Left cardiac atrium (tissue), 4 donors: ENCODE results near the gene DUSP19. TPM values are rescaled to one million over a fixed set of nuclear protein-coding genes. Genes with fewer than 3 reads are reported as not detected.

ENCODE experiments used
- ATAC-seq, 2 donors: fragments of 200-7000 bp; cut with Tn5 transposase; one replicate each; pipeline ENCODE4 v1.9.1; 2020; ENCODE audit warnings: mild to moderate bottlenecking in 2 of 2, moderate library complexity in 2 of 2
- DNase-seq: peaks from one replicate; pipeline ENCODE4 v3.0.0-alpha.2; 2020
- intact Hi-C, 2 donors: fragments of 100-400 bp; cut with DNase I; formaldehyde crosslinking; loops; one replicate each; pipeline versions ENCODE4 v1.14.1 to v1.15.1; 2022 to 2023
- total RNA-seq, 2 donors: library from RNA; stranded (reverse); fragmentation: NEBNext Ultra II Directional; extraction: Animal tissue kit (Norgen Biotek cat#: 25700); gene quantifications; one replicate each; pipeline ENCODE4 v1.2.1, GENCODE V29; 2021
- donor health status: DM: no; HTN: yes; CAD: no.
- donor health status: DM: no; HTN: yes; CAD: no; lungs with severe emphysema.
- donor health status: DM: yes; HTN: yes; CAD: no.
- donor health status: Dilated cardiomyopathy.

Gene DUSP19
- total RNA-seq, 2 donors from 2014 or later, result 5.9 to 10.5 TPM

DNA sequence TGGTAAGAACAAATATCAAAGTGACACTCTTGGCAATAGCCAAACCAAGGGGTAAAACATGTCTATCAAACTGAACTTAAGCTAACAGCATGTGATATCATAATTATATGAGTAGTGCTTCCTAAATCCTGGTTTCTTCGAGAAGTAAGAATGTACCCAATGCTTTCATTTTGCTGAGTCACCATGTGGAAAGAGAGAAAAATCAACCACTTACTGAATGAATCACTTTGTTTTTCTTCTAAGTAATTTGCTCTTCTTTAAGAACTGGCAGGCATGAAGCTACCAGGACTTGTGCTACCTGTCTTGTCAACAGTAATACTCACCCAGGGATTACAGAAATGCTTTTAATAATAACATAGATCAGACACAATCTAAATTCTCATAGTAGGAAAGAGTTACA lies 19.0 kb upstream of the DUSP19 start:
- DNase-seq (no peak), ATAC-seq (peak in 1 of 2 donors; percentile 77)
- intact Hi-C loops, result no loop called here

DNA sequence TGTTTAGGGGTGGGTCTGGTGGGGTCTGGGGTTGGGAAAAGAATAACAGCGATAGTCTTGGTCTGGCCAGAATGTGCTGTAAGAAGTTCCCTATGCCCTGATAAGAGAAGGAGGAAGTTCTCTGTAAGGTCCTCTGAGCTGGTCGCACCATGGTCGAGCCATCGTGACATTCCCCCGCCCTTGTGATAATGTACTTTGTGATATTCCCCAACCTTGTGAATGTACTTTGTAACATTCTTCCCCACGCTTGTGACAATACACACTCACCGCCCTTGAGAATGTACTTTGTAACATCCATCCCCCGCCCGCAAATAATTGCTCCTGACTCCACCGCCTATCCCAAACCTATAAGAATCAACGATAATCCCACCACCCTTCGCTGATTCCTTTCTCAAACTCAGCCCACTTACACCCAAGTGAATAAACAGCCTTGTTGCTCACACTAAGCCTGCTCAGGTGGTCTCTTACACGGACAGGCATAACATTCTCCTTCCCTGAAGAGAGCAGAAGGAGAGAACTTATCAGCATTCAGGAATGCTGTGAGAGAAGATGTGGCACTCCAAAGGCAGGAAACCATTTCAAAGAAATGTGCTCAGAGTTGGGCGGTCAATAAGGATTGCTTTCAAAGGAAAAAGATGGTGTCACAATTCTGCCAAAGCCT lies 17.8 kb upstream of the DUSP19 start:
- DNase-seq (no peak), ATAC-seq (no peak)
- intact Hi-C loops, result no loop called here

- no peak for DNase-seq
- intact Hi-C loops, result no loop called here
- no peak for ATAC-seq
Observed at GRCh38 chr2:183063083-183063482, 15.5 kb upstream of the DUSP19 start.

DNA sequence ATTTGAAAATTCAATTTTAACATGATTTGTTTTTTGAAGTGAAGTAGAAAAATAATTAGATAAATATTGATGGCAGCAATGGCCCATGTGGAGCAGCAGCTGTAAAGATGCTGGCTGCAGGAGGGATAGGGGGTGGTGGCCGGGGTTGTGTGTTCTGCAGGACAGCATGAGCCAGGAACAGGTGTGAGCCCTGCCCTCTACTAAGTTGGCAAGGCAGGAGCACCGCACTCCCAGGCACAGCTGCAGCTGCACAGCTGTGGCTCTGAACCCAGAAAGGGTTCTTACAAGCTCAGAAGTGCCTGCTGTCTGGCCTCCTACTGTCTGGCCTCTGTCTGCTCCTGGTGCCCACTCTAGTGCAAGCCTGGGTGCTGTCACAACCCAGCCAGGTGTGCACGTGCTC lies 10.0 kb upstream of the DUSP19 start:
- ATAC-seq (no peak), DNase-seq (no peak)
- intact Hi-C loops, result no loop called here

DNA sequence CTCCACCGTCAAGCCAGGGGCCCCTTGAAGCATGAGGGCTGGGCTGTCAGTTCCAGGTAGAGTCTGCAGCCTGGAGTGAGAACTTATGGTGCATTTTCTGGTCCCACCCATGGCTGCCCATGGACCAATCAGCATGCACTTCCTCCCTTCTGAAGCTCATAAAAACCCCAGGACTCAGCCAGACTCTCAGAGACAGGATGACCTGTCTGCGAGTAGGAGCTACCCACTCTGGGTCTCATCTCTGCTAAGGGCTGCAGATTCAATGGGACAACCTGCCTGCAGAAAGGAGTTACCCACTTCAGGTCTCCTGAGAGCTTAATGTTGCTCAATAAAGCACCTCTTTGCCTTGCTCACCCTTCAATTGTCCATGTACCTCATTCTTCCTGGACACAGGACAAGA lies 9.4 kb upstream of the DUSP19 start:
- no peak for ATAC-seq

GRCh38 chr2:183070942-183071844 lies 7.4 kb upstream of the DUSP19 start:
- ATAC-seq (peak in 1 of 2 donors; percentile 47), DNase-seq (peak; percentile 53)
- intact Hi-C loops, result no loop called here

More for the DNA sequence above, 9.4 kb upstream of the DUSP19 start:
- intact Hi-C loops, result no loop called here
- no peak for DNase-seq

DNA sequence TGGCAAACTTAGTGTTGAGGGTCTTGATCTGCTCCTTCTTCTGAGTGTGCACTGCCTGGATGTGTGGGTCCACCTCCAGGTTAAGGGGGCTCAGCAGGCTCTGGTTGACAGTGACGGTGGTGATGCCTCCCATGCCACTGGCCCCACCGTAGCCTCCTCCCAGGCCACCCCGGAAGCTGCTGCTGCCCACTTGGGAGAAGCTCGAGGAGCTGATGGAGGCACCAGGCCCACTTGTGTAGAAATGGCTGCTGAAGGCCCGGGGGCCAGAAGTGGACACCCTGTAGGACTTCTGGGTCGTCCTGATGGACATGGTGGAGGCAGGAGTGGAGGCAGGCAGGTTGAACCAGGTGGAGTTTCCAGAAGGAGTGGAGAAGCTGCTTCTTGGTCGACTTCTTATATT lies 6.4 kb upstream of the DUSP19 start:
- DNase-seq (no peak), ATAC-seq (no peak)
- intact Hi-C loops, result no loop called here

DNA sequence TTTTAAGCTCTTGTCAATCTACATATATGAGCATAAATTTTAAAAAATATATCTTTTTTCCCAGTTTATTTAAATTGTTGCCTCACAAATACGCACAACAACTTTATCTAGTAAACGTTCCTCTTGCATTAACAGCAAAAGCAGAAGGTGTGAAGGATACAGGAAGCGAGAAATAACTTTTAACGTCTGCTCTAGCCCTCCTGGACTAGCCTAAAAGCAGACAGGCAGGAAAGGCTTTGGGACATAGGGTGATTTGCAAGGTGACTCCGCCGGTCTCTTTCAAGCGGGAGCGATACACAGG lies 434 bp upstream of the DUSP19 start:
- intact Hi-C loops, result loop anchor here in 1 of 2 donors (2.0 kb wide), 1 partner anchor 39 kb away; the partner anchor contains the start of gene NCKAP1
- peak; percentile 44 for DNase-seq
- peak in 1 of 2 donors; percentile 70 for ATAC-seq

DNA sequence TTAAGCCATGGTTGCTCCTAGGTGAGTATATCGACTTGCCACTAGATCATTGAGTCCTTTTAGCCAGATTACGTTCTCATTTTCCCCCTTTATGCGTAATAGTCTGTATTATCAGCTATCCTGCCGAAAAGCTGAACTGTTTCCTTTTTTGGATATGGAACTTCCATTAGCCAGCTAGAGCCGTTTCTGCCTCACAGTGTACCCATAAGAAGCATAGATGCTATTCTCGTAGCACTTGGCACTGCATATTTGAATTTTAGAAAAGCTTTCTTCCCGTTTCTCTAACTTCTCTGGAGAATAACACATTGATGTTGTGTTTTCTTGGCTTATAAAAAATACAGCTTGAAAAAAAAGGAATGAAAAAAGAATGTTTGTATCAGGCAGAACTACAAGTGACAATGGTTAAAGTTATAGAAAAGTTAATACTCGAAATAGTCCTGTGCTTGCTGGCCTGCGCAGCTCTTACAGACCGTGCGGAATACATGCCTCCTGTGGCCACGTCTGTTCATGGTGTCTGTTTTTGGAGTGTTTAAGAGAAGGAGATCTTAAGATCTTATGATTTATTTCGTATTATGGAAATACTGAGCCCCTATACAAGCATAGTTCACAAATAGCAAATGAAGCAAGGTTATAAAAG lies 710 bp downstream of the DUSP19 start:
- intact Hi-C loops, result loop anchor here in 1 of 2 donors (2.0 kb wide), 1 partner anchor 40 kb away; the partner anchor contains the start of gene NCKAP1
- no peak for DNase-seq
- ATAC-seq, result peak; percentile 70 to 72

DNA sequence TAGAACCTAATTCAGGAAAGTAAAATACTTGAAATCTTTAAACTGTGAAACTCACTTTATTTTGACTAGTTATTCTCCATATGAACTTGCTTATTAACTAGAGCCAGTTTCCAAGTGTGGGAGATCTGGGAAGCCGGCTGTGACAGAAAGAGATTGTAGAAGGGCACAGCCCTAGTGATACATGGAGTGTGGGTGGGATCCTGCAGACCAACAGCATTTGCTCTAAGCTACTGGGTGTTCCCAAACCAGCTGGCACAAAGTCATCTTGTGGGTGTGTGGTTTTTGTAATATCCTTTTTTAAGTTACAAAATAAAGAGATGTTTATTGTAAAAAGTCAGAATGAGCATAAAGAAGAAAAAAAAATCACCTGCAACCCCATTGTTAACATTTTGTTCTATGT lies 3.4 kb downstream of the DUSP19 start:
- intact Hi-C loops, result loop anchor here in 1 of 2 donors (5.0 kb wide), 1 partner anchor 40 kb away; the partner anchor contains the start of gene NUP35
- DNase-seq (peak; percentile 52), ATAC-seq (peak in 1 of 2 donors; percentile 34)

- intact Hi-C loops, result no loop called here
Observed at GRCh38 chr2:183088061-183088460, 9.5 kb downstream of the DUSP19 start.

DNA sequence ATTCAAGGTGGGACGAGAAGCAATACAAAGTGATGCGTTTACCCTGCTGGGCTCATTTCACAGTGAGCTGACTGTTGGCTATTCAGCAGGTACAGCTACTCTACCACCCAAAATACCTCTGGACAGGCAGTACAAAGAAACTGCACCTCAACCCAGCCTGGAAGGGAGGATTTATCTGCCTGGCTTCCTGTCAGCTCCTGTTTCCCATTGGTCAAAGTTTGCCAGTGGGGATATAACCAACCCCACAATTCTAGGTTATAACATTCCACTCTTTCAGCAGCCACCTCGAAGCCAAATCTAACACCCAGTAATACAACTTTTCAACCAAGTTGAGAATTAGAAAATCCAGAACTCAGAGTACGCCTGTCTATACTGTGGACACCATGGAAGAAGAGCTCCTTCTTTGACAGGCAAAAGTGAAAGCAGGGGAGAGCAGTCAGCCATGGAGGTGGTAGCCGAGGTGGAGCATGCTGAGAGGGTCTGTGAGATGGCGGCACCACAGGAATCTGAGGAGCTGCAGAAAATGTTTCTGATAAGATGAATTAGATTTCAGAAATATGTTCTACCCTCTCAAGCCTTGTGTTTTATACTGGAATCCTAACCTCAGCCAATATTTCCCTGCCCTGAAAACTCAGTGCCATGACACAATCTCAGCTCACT lies 10.8 kb downstream of the DUSP19 start:
- ATAC-seq, result peak in 1 of 2 donors; percentile 50
- intact Hi-C loops, result no loop called here
- DNase-seq, result no peak

More at GRCh38 chr2:183088061-183088460, 9.5 kb downstream of the DUSP19 start:
- DNase-seq (no peak), ATAC-seq (no peak)

GRCh38 chr2:183091318-183091953 lies 12.9 kb downstream of the DUSP19 start:
- ATAC-seq, result no peak
- intact Hi-C loops, result no loop called here
- no peak for DNase-seq

DNA sequence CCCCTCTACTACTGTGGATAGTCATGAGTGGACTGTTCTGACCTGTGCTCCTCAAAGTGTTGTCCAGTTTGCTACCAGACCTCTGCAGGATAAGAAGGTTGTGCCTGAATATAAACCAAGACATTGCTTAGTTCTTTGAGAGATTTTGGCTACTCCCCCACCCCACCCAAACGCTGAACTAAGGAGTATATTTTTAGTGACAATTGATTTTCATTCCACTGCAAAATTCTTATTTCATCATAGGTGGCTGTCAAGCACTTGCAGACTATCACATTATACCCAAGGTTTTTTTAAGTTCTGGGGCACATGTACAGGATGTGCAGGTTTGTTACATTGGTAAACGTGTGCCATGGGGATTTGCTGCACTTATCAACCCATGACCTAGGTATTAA lies 13.4 kb downstream of the DUSP19 start:
- no peak for DNase-seq
- no peak for ATAC-seq
- intact Hi-C loops, result no loop called here

GRCh38 chr2:183093857-183094657 lies 15.5 kb downstream of the DUSP19 start:
- intact Hi-C loops, result no loop called here
- DNase-seq (no peak), ATAC-seq (no peak)

DNA sequence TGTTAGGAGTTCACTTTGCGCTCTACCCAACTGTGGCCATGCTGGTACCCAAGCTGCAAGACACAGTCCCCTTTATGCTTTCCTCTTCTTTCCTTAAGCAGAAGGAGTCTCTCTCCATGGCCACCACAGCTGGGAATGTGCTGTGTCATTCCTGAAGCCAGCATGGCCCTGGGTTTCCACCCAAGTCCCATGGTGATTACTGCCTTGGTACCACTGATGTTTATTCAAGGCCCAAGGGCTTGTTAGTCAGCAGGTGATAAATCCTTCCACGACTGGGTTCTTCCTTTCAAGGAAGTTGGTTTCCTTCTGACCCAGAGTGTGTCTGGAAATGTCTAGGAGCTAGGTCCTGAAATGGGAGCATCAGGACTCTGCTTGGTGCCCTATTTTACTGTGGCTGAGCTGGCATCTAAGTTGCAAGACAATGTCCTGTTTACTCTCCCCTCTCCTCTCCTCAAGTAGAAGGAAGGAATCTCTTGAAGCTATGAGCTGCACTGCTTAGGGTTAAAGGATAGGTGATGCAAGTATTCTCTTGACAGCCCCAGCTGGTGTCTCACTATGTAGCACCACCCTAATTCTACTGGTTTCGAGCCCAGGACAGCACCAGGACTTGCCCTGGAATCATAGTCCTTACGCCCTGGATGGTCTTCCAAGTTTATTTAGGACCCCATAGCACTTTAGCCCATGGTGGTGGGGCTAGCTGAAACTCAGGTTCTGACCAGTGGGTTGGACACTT lies 27.0 kb downstream of the DUSP19 start:
- no peak for DNase-seq
- no peak for ATAC-seq
- intact Hi-C loops, result no loop called here

- DNase-seq (no peak), ATAC-seq (no peak)
- intact Hi-C loops, result no loop called here
Observed at GRCh38 chr2:183112577-183112976, 34.0 kb downstream of the DUSP19 start.

DNA sequence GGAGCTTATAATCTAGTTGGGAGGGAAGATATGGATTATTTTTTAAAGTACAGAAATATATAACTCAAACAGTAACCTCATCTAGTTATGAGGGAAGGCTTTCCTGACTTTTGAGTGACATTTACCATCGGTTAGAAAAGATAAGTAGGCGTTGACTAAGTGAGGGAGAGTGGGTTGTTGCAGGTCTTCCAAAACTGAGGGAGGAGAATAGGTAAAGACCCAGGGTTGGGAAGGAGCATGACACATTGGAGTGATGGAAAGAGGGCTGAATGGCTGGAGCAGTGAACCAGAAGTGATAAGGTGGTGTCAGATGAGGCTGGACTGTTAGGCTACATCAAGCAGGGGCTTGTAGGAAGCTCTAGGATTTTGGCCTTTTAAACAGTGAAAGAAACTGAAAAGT lies 35.1 kb downstream of the DUSP19 start:
- intact Hi-C loops, result no loop called here

More for the DNA sequence above, 35.1 kb downstream of the DUSP19 start:
- DNase-seq (no peak), ATAC-seq (no peak)
